ENCODE measurements around the gene NFASC.
A peak's percentile ranks its signal among the peaks of the same experiment; 100 is the strongest.

The NFASC gene

GRCh38 chr1:205064741-205065316, 194.2 kb downstream of the NFASC start:
- no peak for DNase-seq
- Mint-ChIP-seq H3K27me3 (no peaks in the 10 kb centered on the region), H3K4me1 (ENCODE audit: low read depth) (no peaks in the 10 kb centered on the region), H3K4me3 (no peak overlapping the region), H3K9me3 (no peaks in the 10 kb centered on the region), H3K36me3 (ENCODE audit: low read depth) (no peaks in the 10 kb centered on the region), H3K27ac (no peak overlapping the region)

- Mint-ChIP-seq H3K4me3 (no peak overlapping the region), H3K27me3 (no peaks in the 10 kb centered on the region), H3K9me3 (no peaks in the 10 kb centered on the region), H3K27ac (no peak overlapping the region), H3K36me3 (ENCODE audit: low read depth) (no peaks in the 10 kb centered on the region), H3K4me1 (ENCODE audit: low read depth) (no peaks in the 10 kb centered on the region)
- no peak for DNase-seq
These were observed 195.0 kb downstream of the NFASC start for GRCh38 chr1:205065666-205066065.

- DNase-seq = no peak
- Mint-ChIP-seq H3K9me3 (no peaks in the 10 kb centered on the region), H3K27me3 (no peaks in the 10 kb centered on the region), H3K36me3 (ENCODE audit: low read depth) (no peaks in the 10 kb centered on the region), H3K4me3 (no peak overlapping the region), H3K27ac (no peak overlapping the region), H3K4me1 (ENCODE audit: low read depth) (no peaks in the 10 kb centered on the region)
These were observed 195.6 kb downstream of the NFASC start for GRCh38 chr1:205066141-205066818.

- H3K27ac Mint-ChIP-seq = no peak overlapping the region
- DNase-seq = no peak
These were observed 196.4 kb downstream of the NFASC start for GRCh38 chr1:205067031-205067430.

GRCh38 chr1:205068001-205068400, 197.3 kb downstream of the NFASC start:
- H3K27ac Mint-ChIP-seq = no peak overlapping the region

More at GRCh38 chr1:205067031-205067430, 196.4 kb downstream of the NFASC start:
- no peak overlapping the region for H3K4me3 Mint-ChIP-seq
- no peaks in the 10 kb centered on the region for H3K4me1 Mint-ChIP-seq (ENCODE audit: low read depth)
- no peaks in the 10 kb centered on the region for H3K36me3 Mint-ChIP-seq (ENCODE audit: low read depth)
- H3K9me3 Mint-ChIP-seq = no peaks in the 10 kb centered on the region
- H3K27me3 Mint-ChIP-seq = no peaks in the 10 kb centered on the region

GRCh38 chr1:205068457-205069040, 197.9 kb downstream of the NFASC start:
- Mint-ChIP-seq H3K36me3 (ENCODE audit: low read depth) (no peaks in the 10 kb centered on the region), H3K27ac (no peak overlapping the region), H3K27me3 (no peaks in the 10 kb centered on the region), H3K4me3 (no peak overlapping the region), H3K9me3 (no peaks in the 10 kb centered on the region), H3K4me1 (ENCODE audit: low read depth) (no peaks in the 10 kb centered on the region)
- no peak for DNase-seq

More at GRCh38 chr1:205068001-205068400, 197.3 kb downstream of the NFASC start:
- Mint-ChIP-seq H3K36me3 (ENCODE audit: low read depth) (no peaks in the 10 kb centered on the region), H3K9me3 (no peaks in the 10 kb centered on the region), H3K27me3 (no peaks in the 10 kb centered on the region), H3K4me3 (no peak overlapping the region), H3K4me1 (ENCODE audit: low read depth) (no peaks in the 10 kb centered on the region)
- no peak for DNase-seq

GRCh38 chr1:205069371-205070125, 198.9 kb downstream of the NFASC start:
- Mint-ChIP-seq H3K27ac (no peak overlapping the region), H3K27me3 (no peaks in the 10 kb centered on the region), H3K36me3 (ENCODE audit: low read depth) (no peaks in the 10 kb centered on the region), H3K9me3 (no peaks in the 10 kb centered on the region), H3K4me3 (no peak overlapping the region), H3K4me1 (ENCODE audit: low read depth) (no peaks in the 10 kb centered on the region)
- peak; percentile 11 for DNase-seq

GRCh38 chr1:205071028-205071409, 200.4 kb downstream of the NFASC start:
- no peaks in the 10 kb centered on the region for H3K27me3 Mint-ChIP-seq
- H3K36me3 Mint-ChIP-seq (ENCODE audit: low read depth) = no peaks in the 10 kb centered on the region
- DNase-seq = no peak
- no peaks in the 10 kb centered on the region for H3K4me1 Mint-ChIP-seq (ENCODE audit: low read depth)
- H3K4me3 Mint-ChIP-seq = no peak overlapping the region
- H3K27ac Mint-ChIP-seq = no peak overlapping the region
- H3K9me3 Mint-ChIP-seq = no peaks in the 10 kb centered on the region

GRCh38 chr1:205071801-205072200, 201.1 kb downstream of the NFASC start:
- Mint-ChIP-seq H3K27ac (no peak overlapping the region), H3K4me1 (ENCODE audit: low read depth) (no peaks in the 10 kb centered on the region), H3K4me3 (no peak overlapping the region), H3K27me3 (no peaks in the 10 kb centered on the region), H3K9me3 (no peaks in the 10 kb centered on the region), H3K36me3 (ENCODE audit: low read depth) (no peaks in the 10 kb centered on the region)
- peak; percentile 0 for DNase-seq

- Mint-ChIP-seq H3K27ac (no peak overlapping the region), H3K4me1 (ENCODE audit: low read depth) (no peaks in the 10 kb centered on the region), H3K36me3 (ENCODE audit: low read depth) (no peaks in the 10 kb centered on the region), H3K27me3 (no peaks in the 10 kb centered on the region), H3K4me3 (no peak overlapping the region), H3K9me3 (no peaks in the 10 kb centered on the region)
- peak; percentile 8 for DNase-seq
These were observed 201.6 kb downstream of the NFASC start for GRCh38 chr1:205072286-205072685.
